ENCODE measurements around the gene MAPRE2. TPM values are rescaled to one million over a fixed set of nuclear protein-coding genes. Genes with fewer than 3 reads are reported as not detected.
"Not testable (repeated sequence)": the region's sequence is repeated elsewhere in the genome, so short reads cannot be mapped to it uniquely, and the experiment has no call there.

The MAPRE2 gene
- total RNA-seq, 1 experiment from 2014 or later, result 29.4 TPM

DNA sequence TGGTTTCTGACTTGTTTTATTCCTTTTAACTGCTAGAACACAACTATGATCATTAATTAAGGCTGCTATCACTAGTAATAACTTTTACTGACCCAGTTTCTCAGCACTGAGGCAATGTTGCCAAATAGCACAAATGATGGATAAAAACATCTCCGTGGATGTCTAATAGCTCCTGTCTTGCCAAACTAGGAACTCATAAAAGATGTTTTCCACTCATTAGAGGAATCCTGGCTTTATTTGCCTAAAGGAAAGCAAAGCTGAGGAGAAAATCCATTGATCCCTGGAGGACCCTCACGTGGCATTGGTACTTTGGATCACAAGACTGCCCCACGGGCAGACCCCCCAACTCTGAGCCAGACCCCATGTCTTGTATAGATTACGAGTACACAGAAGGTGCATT is 103.5 kb downstream of the MAPRE2 start:
- Histone ChIP-seq H4K91ac (ENCODE audit: insufficient read length, low read depth, low read length) (no peak overlapping the region), H3K4ac (ENCODE audit: low read depth, low read length) (no peak overlapping the region), H3K14ac (ENCODE audit: insufficient read depth, low read length) (no peak overlapping the region), H3K4me2 (ENCODE audit: insufficient read depth, insufficient read length, low read length) (no peak overlapping the region), H2BK120ac (ENCODE audit: low read depth, low read length, poor library complexity, severe bottlenecking) (no peak overlapping the region), H2BK5ac (ENCODE audit: insufficient read length, low read length) (no peak overlapping the region), H2BK12ac (ENCODE audit: insufficient read length, low read depth, low read length) (no peak overlapping the region), H3K79me2 (ENCODE audit: insufficient read depth, low read length) (no peaks in the 10 kb centered on the region), H3K9ac (ENCODE audit: extremely low read depth, insufficient read length, low read length) (no peak overlapping the region), H3K56ac (ENCODE audit: insufficient read length, low read depth, low read length) (no peak overlapping the region), H3T11ph (ENCODE audit: low read length) (no peak overlapping the region), H2AFZ (ENCODE audit: low read length) (no peak overlapping the region), H2BK20ac (ENCODE audit: low read depth, low read length, poor library complexity, severe bottlenecking) (no peak overlapping the region), H3K27me3 (ENCODE audit: insufficient read depth, low read length) (no peaks in the 10 kb centered on the region), H4K5ac (ENCODE audit: insufficient read length, low read depth, low read length) (no peak overlapping the region), H3K9me3 (ENCODE audit: control insufficient read depth, low read depth, low read length) (no peaks in the 10 kb centered on the region), H4K8ac (replicated peaks; ENCODE audit: insufficient read length, low read depth, low read length) (no peak overlapping the region), H2AK5ac (ENCODE audit: insufficient read length, low read length) (no peak overlapping the region), H3K27ac (ENCODE audit: insufficient read length, low read depth, low read length) (no peak overlapping the region), H2BK15ac (ENCODE audit: low read depth, low read length) (no peak overlapping the region), H3K23ac (ENCODE audit: insufficient read length, low read depth, low read length) (no peak overlapping the region), H3K23me2 (ENCODE audit: insufficient read length, low read depth, low read length, poor library complexity, severe bottlenecking) (no peaks in the 10 kb centered on the region), H3K18ac (ENCODE audit: insufficient read length, low read depth, low read length) (no peak overlapping the region), H3K79me1 (ENCODE audit: insufficient read depth, low read depth, low read length, poor library complexity, severe bottlenecking) (no peaks in the 10 kb centered on the region), H4K20me1 (ENCODE audit: control insufficient read depth, insufficient read depth, insufficient read length) (no peaks in the 10 kb centered on the region), H3K4me1 (ENCODE audit: insufficient read depth, low read length) (0 out of 2 replicates have a peak, but pooled peaks cover under 1% of the 10 kb centered on the region)
- no peak for DNase-seq
- Mint-ChIP-seq H3K4me1 (peaks cover 5 to 6% of the 10 kb centered on the region in 2 experiments), H3K9me3 (peaks cover 7 to 8% of the 10 kb centered on the region in 2 experiments), H3K27me3 (ENCODE audit: low read depth) (peaks cover 2% of the 10 kb centered on the region; the same call in 1 of the 2 replicates), H3K27ac (no peak overlapping the region), H3K36me3 (ENCODE audit: insufficient read depth in 1 of 3, low read depth in 3 of 3) (peaks cover 8 to 20% (median 14%) of the 10 kb centered on the region in 3 experiments; a peak in 6 of 7 replicates), H3K4me3 (no peak overlapping the region)
- WGBS (ENCODE audit: extremely low coverage, insufficient read length, low lambda C conversion rate), result no CpG with 5 or more reads among the region's 4 CpGs
- TF ChIP-seq, protein P1, sequence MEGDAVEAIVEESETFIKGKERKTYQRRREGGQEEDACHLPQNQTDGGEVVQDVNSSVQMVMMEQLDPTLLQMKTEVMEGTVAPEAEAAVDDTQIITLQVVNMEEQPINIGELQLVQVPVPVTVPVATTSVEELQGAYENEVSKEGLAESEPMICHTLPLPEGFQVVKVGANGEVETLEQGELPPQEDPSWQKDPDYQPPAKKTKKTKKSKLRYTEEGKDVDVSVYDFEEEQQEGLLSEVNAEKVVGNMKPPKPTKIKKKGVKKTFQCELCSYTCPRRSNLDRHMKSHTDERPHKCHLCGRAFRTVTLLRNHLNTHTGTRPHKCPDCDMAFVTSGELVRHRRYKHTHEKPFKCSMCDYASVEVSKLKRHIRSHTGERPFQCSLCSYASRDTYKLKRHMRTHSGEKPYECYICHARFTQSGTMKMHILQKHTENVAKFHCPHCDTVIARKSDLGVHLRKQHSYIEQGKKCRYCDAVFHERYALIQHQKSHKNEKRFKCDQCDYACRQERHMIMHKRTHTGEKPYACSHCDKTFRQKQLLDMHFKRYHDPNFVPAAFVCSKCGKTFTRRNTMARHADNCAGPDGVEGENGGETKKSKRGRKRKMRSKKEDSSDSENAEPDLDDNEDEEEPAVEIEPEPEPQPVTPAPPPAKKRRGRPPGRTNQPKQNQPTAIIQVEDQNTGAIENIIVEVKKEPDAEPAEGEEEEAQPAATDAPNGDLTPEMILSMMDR (conservative IDR thresholded peaks at IDR 0.05), result no peak

DNA sequence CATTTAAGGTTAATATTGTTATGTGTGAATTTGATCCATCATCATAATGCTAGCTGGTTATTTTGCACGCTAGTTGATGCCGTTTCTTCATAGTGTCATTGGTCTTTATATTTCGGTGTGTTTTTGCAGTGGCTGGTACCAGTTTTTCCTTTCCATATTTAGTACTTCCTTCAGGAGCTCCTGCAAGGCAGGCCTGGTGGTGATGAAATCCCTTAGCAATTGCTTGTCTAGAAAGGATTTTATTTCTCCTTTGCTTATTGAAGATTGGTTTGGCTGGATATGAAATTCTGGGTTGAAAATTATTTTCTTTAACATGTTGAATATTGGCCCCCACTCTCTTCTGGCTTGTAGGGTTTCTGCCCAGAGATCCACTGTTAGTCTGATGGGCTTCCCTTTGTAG is 109.0 kb downstream of the MAPRE2 start:
- H3K9ac ChIP-seq (ENCODE audit: extremely low read depth, insufficient read length, low read length); H2BK120ac ChIP-seq (ENCODE audit: low read depth, low read length, poor library complexity, severe bottlenecking); H3K4me1 ChIP-seq (ENCODE audit: insufficient read depth, low read length); H2AK5ac ChIP-seq (ENCODE audit: insufficient read length, low read length); H3K14ac ChIP-seq (ENCODE audit: insufficient read depth, low read length); H3K9me3 ChIP-seq (ENCODE audit: control insufficient read depth, low read depth, low read length); H3K23me2 ChIP-seq (ENCODE audit: insufficient read length, low read depth, low read length, poor library complexity, severe bottlenecking); H3K4me2 ChIP-seq (ENCODE audit: insufficient read depth, insufficient read length, low read length); H2BK12ac ChIP-seq (ENCODE audit: insufficient read length, low read depth, low read length); H3K56ac ChIP-seq (ENCODE audit: insufficient read length, low read depth, low read length); H4K91ac ChIP-seq (ENCODE audit: insufficient read length, low read depth, low read length); H3K27ac Mint-ChIP-seq; H4K20me1 ChIP-seq (ENCODE audit: control insufficient read depth, insufficient read depth, insufficient read length); H3K79me1 ChIP-seq (ENCODE audit: insufficient read depth, low read depth, low read length, poor library complexity, severe bottlenecking); H3K27ac ChIP-seq (ENCODE audit: insufficient read length, low read depth, low read length); H3K27me3 Mint-ChIP-seq (ENCODE audit: low read depth); H3K18ac ChIP-seq (ENCODE audit: insufficient read length, low read depth, low read length); H3K9me3 Mint-ChIP-seq; DNase-seq; H3K4me3 Mint-ChIP-seq; H3T11ph ChIP-seq (ENCODE audit: low read length); H2BK5ac ChIP-seq (ENCODE audit: insufficient read length, low read length); H2BK20ac ChIP-seq (ENCODE audit: low read depth, low read length, poor library complexity, severe bottlenecking); H3K79me2 ChIP-seq (ENCODE audit: insufficient read depth, low read length); H3K27me3 ChIP-seq (ENCODE audit: insufficient read depth, low read length); H2BK15ac ChIP-seq (ENCODE audit: low read depth, low read length); H4K5ac ChIP-seq (ENCODE audit: insufficient read length, low read depth, low read length); H3K4ac ChIP-seq (ENCODE audit: low read depth, low read length); H3K23ac ChIP-seq (ENCODE audit: insufficient read length, low read depth, low read length); H2AFZ ChIP-seq (ENCODE audit: low read length); H4K8ac ChIP-seq (replicated peaks; ENCODE audit: insufficient read length, low read depth, low read length); H3K36me3 Mint-ChIP-seq (ENCODE audit: insufficient read depth in 1 of 3, low read depth in 3 of 3): not testable (repeated sequence)
- H3K4me1 Mint-ChIP-seq, result peaks cover 16 to 19% of the 10 kb centered on the region in 2 experiments
- WGBS (ENCODE audit: extremely low coverage, insufficient read length, low lambda C conversion rate), result no CpG with 5 or more reads among the region's 3 CpGs

Measured in H9 (cell line).